ENCODE measurements around the gene TUT1.

The TUT1 gene

GRCh38 chr11:62613291-62613778 lies 22.0 kb upstream of the TUT1 start:
- no peak; the same call in 2 of the 3 replicates for ATAC-seq (ENCODE audit: low read depth)
- no peak for DNase-seq (ENCODE audit: low spot score)
- Histone ChIP-seq H3K27me3 (ENCODE audit: insufficient read depth, poor library complexity, severe bottlenecking) (no peaks in the 10 kb centered on the region), H3K4me1 (ENCODE audit: insufficient read depth, poor library complexity, severe bottlenecking) (peaks cover 4% of the 10 kb centered on the region), H3K36me3 (ENCODE audit: low read depth) (peaks cover 18% of the 10 kb centered on the region), H3K9me3 (ENCODE audit: severe bottlenecking) (no peaks in the 10 kb centered on the region), H3K4me3 (ENCODE audit: severe bottlenecking) (no peak overlapping the region), H3K27ac (ENCODE audit: poor library complexity, severe bottlenecking) (peak overlapping the region; percentile 95)
- TF ChIP-seq CTCF (IDR thresholded peaks at IDR 0.05; ENCODE audit: poor library complexity, severe bottlenecking), result no peak

- no peaks in the 10 kb centered on the region for H3K27me3 ChIP-seq (ENCODE audit: insufficient read depth, poor library complexity, severe bottlenecking)
- peaks cover 4% of the 10 kb centered on the region for H3K4me1 ChIP-seq (ENCODE audit: insufficient read depth, poor library complexity, severe bottlenecking)
- no peaks in the 10 kb centered on the region for H3K9me3 ChIP-seq (ENCODE audit: severe bottlenecking)
- DNase-seq (ENCODE audit: low spot score) (peak; percentile 89), ATAC-seq (ENCODE audit: low read depth) (peak; percentile 73)
- peak within 1 kb of the TSS; percentile 95 for H3K27ac ChIP-seq (ENCODE audit: poor library complexity, severe bottlenecking)
- peak within 1 kb of the TSS; percentile 66 for H3K4me3 ChIP-seq (ENCODE audit: severe bottlenecking)
- peaks cover 23% of the 10 kb centered on the region for H3K36me3 ChIP-seq (ENCODE audit: low read depth)
- peak; percentile 91 for TF ChIP-seq CTCF (IDR thresholded peaks at IDR 0.05; ENCODE audit: poor library complexity, severe bottlenecking)
These were observed 21.3 kb upstream of the TUT1 start, which contains the start of the genes EML3 and ROM1 for GRCh38 chr11:62612366-62613290. TSS of gene EML3 (minus strand) at chr11:62612775. CDS start at chr11:62612457, 318 bp downstream. TSS of gene ROM1 (plus strand) at chr11:62613257. CDS start at chr11:62613282, 25 bp downstream.

GRCh38 chr11:62611705-62612365 lies 20.5 kb upstream of the TUT1 start:
- H3K36me3 ChIP-seq (ENCODE audit: low read depth), result peaks cover 24% of the 10 kb centered on the region
- no peaks in the 10 kb centered on the region for H3K9me3 ChIP-seq (ENCODE audit: severe bottlenecking)
- H3K4me1 ChIP-seq (ENCODE audit: insufficient read depth, poor library complexity, severe bottlenecking), result peaks cover 4% of the 10 kb centered on the region
- ATAC-seq (ENCODE audit: low read depth) (peak; percentile 7), DNase-seq (ENCODE audit: low spot score) (no peak)
- H3K27me3 ChIP-seq (ENCODE audit: insufficient read depth, poor library complexity, severe bottlenecking), result no peaks in the 10 kb centered on the region
- H3K27ac ChIP-seq (ENCODE audit: poor library complexity, severe bottlenecking), result peak overlapping the region; percentile 95
- H3K4me3 ChIP-seq (ENCODE audit: severe bottlenecking), result peak overlapping the region; percentile 66
- no peak for TF ChIP-seq CTCF (IDR thresholded peaks at IDR 0.05; ENCODE audit: poor library complexity, severe bottlenecking)

GRCh38 chr11:62610814-62611704 lies 19.7 kb upstream of the TUT1 start:
- no peaks in the 10 kb centered on the region for H3K9me3 ChIP-seq (ENCODE audit: severe bottlenecking)
- peak overlapping the region; percentile 95 for H3K27ac ChIP-seq (ENCODE audit: poor library complexity, severe bottlenecking)
- DNase-seq (ENCODE audit: low spot score), result no peak
- H3K4me1 ChIP-seq (ENCODE audit: insufficient read depth, poor library complexity, severe bottlenecking), result peaks cover 4% of the 10 kb centered on the region
- peaks cover 24% of the 10 kb centered on the region for H3K36me3 ChIP-seq (ENCODE audit: low read depth)
- H3K4me3 ChIP-seq (ENCODE audit: severe bottlenecking), result peak overlapping the region; percentile 66
- H3K27me3 ChIP-seq (ENCODE audit: insufficient read depth, poor library complexity, severe bottlenecking), result no peaks in the 10 kb centered on the region
- TF ChIP-seq CTCF (IDR thresholded peaks at IDR 0.05; ENCODE audit: poor library complexity, severe bottlenecking), result no peak
- ATAC-seq (ENCODE audit: low read depth), result no peak
